Activated naive CD4-positive, alpha-beta T cell treated with anti-CD3 and anti-CD28 coated beads, Interleukin-2, amount 50 U/mL, for 24 hours (primary cell): ENCODE results near the gene SH3BGR.
"Not testable (repeated sequence)": the region's sequence is repeated elsewhere in the genome, so short reads cannot be mapped to it uniquely, and the experiment has no call there.

Experiments used
- H3K27ac Mint-ChIP-seq: one replicate; pipeline ENCODE4 v1.8.0; 2021; ENCODE audit warnings: mild to moderate bottlenecking, mixed read lengths
- H3K27me3 Mint-ChIP-seq: one replicate; pipeline ENCODE4 v1.8.0; 2021; ENCODE audit warnings: mixed read lengths
- H3K36me3 Mint-ChIP-seq: one replicate; pipeline ENCODE4 v1.8.0; 2021; ENCODE audit warnings: mixed read lengths
- H3K4me1 Mint-ChIP-seq: one replicate; pipeline ENCODE4 v1.8.0; 2021; ENCODE audit warnings: mixed read lengths
- H3K4me3 Mint-ChIP-seq: one replicate; pipeline ENCODE4 v1.8.0; 2021; ENCODE audit warnings: mild to moderate bottlenecking, mixed read lengths
- H3K9me3 Mint-ChIP-seq: one replicate; pipeline ENCODE4 v1.8.0; 2021; ENCODE audit warnings: mixed read lengths

The SH3BGR gene

DNA sequence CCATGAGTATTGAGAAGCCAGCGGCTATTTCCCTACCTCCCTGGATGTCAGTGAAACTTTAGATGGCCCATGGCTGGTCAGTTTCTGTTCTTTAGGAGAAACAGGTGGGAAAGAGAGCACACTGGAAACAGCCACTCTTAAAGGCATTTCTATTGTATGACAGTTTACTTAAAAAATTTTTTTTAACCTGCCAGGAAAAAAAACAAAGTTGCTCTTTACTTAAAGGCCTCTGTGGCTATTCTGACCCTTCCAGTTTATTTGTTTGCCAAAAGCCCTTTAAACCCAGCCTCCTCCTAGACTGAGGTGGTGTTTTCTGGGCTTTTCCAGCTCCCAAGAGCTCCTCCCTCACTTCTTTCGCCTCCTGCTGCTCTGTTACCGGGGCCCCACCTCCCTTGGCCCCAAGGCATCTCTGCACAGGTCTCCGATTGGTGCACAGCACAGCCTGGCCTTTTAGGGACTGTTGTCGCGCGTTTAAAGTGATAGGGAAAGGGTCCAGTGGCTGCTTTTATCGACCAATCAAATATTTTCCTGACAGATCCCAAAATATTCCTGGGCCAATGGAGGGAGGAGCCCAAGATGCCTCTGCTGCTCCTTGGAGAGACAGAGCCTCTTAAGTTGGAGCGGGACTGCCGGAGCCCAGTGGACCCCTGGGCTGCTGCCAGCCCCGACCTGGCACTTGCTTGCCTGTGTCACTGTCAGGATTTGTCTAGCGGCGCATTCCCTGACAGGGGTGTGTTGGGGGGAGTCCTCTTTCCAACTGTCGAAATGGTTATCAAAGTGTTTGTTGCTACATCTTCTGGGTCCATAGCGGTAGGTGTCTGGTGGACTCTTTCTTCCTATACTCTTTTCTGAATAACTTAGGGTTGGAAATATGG, at the start of gene SH3BGR:
SH3BGR (plus strand) TSS at position 639 of the 875 bp plus-strand sequence; CDS start at position 766, 127 bp downstream.
- no peak within 1 kb of the TSS for H3K4me3 Mint-ChIP-seq
- no peak within 1 kb of the TSS for H3K27ac Mint-ChIP-seq
- H3K27me3 Mint-ChIP-seq, result no peaks in the 10 kb centered on the region
- H3K36me3 Mint-ChIP-seq, result no peaks in the 10 kb centered on the region
- H3K4me1 Mint-ChIP-seq, result peaks cover 2% of the 10 kb centered on the region
- no peaks in the 10 kb centered on the region for H3K9me3 Mint-ChIP-seq

DNA sequence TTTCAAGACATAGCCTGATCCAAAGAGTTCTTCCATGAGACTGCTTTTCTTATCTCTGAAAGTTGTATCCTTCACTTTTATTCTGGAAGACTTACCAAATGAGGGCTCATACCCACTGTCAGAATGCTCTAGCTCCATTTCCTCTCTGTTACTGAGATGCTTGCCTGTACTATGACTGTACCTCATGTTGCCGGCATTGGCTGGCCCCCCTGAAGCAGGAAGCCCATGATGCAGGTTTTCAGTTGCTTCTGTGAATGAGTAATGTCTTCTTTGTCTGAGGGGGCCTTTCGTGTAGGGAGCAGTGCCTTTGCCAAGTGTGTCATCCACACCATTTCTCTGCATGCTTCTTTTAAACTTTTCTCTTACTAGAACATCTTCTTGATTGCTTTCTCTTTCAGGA, 45.7 kb upstream of the SH3BGR start:
- no peaks in the 10 kb centered on the region for H3K27me3 Mint-ChIP-seq
- no peaks in the 10 kb centered on the region for H3K4me1 Mint-ChIP-seq
- H3K36me3 Mint-ChIP-seq, result peaks cover 18% of the 10 kb centered on the region
- no peak overlapping the region for H3K27ac Mint-ChIP-seq
- H3K9me3 Mint-ChIP-seq, result peaks cover 6% of the 10 kb centered on the region
- H3K4me3 Mint-ChIP-seq, result no peak overlapping the region

DNA sequence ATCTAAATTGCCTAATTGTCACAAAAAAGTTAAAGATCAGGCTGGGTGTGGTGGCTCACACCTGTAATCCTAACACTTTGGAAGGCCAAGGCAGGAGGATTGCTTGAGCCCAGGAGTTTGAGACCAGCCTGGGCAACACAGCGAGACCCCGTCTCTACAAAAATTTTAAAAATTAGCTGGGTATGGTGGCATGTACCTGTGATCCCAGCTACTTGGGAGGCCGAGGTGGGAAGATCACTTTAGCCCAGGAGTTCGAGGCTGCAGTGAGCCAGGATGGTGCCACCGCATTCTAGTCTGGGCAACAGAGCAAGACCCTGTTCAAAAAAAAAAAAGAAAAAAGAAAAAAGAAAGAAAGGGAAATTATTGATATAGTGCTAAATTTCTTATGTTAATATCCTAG, 32.6 kb upstream of the SH3BGR start:
- not testable (repeated sequence) for H3K27me3 Mint-ChIP-seq, H3K4me1 Mint-ChIP-seq, H3K36me3 Mint-ChIP-seq, H3K27ac Mint-ChIP-seq, H3K4me3 Mint-ChIP-seq, H3K9me3 Mint-ChIP-seq

DNA sequence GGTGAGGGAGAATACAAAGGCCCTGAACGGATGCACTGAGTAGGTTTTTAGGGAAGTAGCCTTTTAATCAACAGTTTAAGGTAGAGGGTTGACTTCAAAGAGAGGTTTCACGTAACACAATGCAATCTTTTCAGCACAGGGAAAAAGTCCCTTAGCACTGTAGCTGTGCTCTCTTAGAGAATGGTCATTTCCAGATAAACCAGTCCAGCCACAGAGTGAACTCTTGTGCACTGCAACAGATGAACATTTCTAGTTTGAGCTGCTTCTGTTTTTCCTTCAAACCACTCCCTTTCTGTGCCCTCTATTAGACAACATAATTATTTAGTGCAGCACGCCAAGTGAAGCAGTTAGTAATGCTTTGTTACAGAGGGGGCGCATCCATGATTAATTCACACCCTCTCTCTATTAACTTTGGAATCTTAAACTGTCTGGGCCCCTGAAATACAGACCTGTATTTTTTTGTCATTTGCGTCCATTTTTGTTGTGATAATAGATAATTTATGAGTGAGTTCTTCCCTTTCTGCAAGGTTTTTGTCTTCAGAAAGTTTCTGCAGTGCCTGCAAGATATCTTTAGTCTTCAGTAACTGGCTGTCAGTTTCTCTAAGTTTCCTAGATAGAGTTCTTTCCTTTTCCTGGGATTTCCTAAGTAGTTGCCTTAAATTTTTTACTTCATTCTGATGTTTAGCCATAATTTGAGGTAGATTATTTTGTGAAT, 29.1 kb upstream of the SH3BGR start:
- H3K4me3 Mint-ChIP-seq, result no peak overlapping the region
- H3K4me1 Mint-ChIP-seq, result no peaks in the 10 kb centered on the region
- H3K36me3 Mint-ChIP-seq, result peaks cover 2% of the 10 kb centered on the region
- H3K27me3 Mint-ChIP-seq, result no peaks in the 10 kb centered on the region
- H3K9me3 Mint-ChIP-seq, result no peaks in the 10 kb centered on the region
- H3K27ac Mint-ChIP-seq, result no peak overlapping the region

DNA sequence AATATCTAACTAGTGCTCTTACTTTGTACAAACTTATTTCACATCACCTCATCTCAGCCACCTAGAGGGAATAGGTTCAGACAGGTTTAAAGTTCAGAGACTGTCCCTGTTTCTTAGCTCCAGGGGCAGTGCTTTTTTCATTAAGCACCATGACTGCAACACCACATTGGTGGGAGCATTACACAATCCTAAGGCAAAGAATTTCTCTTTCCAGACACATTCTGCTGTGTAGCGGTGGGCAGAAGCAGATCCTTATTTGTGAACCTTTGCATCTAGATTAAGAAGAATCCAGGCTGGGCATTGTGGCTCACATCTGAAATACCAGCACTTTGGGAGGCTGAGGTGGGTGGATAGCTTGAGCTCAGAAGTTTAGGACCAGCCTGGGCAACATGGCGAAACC, 22.3 kb upstream of the SH3BGR start:
- H3K36me3 Mint-ChIP-seq, result no peaks in the 10 kb centered on the region
- H3K27ac Mint-ChIP-seq, result no peak overlapping the region
- H3K9me3 Mint-ChIP-seq, result no peaks in the 10 kb centered on the region
- no peak overlapping the region for H3K4me3 Mint-ChIP-seq
- H3K4me1 Mint-ChIP-seq, result no peaks in the 10 kb centered on the region
- peaks cover 4% of the 10 kb centered on the region for H3K27me3 Mint-ChIP-seq

DNA sequence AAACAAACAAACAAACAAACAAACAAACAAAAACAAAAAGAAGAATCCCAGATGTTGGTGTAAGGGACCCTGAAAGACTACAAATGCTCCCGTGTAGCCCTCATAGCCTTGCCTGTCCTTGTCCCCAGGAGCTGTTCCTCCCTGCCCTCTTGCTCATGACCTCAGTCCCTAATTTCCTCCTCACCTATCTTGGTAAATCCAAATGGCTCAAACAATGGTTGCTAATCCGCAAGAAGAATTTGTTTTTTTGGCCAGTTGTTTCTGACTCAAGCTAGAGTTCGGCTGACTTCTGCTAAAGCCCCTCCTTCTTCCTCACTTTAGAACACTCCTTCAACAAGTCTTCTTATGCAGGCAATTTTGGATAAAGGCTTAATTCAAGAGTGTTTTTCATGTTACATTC, 21.8 kb upstream of the SH3BGR start:
- Mint-ChIP-seq H3K9me3 (no peaks in the 10 kb centered on the region), H3K36me3 (no peaks in the 10 kb centered on the region), H3K27ac (no peak overlapping the region), H3K27me3 (peaks cover 4% of the 10 kb centered on the region), H3K4me3 (no peak overlapping the region), H3K4me1 (no peaks in the 10 kb centered on the region)

DNA sequence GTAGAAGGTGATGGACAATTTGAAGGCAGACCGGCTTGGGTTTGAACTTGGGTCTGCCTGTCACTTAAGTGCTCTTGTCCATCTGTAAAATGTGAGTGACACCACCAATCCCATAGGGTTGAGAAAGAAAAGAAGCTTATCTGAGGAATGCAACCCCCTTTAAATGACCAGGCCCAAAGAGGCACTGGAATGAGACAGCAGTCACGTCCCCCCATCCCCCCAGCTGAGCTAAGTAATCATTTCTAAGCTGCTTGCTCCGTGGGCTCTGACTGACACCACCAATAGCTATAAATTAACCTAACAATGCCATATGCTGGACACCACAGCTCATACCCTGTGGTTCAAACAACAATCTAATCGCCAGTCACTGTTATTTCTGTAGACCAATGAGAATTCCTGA, 21.3 kb upstream of the SH3BGR start:
- Mint-ChIP-seq H3K36me3 (no peaks in the 10 kb centered on the region), H3K27ac (no peak overlapping the region), H3K4me3 (no peak overlapping the region), H3K27me3 (peaks cover 4% of the 10 kb centered on the region), H3K9me3 (no peaks in the 10 kb centered on the region), H3K4me1 (no peaks in the 10 kb centered on the region)

DNA sequence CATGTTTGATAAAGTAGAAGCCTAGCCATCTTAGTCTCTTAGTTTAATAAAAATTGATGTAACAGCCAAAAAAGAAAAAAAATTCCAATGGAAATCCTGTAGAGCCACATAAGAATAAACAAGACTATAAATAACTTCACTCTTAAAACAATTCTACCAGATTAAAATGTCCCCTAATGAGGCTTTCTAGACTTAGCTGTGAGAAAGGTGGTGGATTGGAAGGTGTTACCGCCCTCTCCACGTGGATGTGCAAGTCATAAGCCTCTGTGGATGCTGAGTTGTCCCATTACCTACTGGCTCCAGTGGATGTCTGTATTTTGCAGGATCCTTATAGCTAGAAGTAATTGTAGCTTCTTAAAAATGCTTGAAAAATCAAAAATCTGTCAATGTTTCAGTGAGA, 20.8 kb upstream of the SH3BGR start:
- Mint-ChIP-seq H3K4me3 (no peak overlapping the region), H3K27me3 (peaks cover 4% of the 10 kb centered on the region), H3K4me1 (no peaks in the 10 kb centered on the region), H3K27ac (no peak overlapping the region), H3K9me3 (no peaks in the 10 kb centered on the region), H3K36me3 (no peaks in the 10 kb centered on the region)

DNA sequence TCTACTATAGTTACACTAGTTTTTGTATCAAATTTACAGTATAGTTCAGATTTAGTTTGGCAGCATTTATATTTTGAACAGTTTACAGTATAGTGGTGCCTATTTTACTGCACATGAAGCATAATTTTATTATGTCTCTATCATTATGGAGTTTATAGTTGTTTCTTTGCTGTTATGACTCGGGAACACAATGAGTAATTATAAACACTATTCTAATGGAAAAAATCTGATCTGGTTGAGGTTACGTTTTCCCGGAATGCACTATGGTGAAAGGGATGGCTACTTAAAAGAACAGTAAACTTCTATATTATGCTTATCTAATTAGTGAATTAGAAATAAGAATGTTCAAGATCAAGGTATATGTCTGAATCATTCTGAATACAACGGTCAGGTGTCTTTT, 16.8 kb upstream of the SH3BGR start:
- H3K27me3 Mint-ChIP-seq, result peaks cover 12% of the 10 kb centered on the region
- H3K36me3 Mint-ChIP-seq, result no peaks in the 10 kb centered on the region
- no peaks in the 10 kb centered on the region for H3K9me3 Mint-ChIP-seq
- H3K27ac Mint-ChIP-seq, result no peak overlapping the region
- H3K4me1 Mint-ChIP-seq, result no peaks in the 10 kb centered on the region
- H3K4me3 Mint-ChIP-seq, result no peak overlapping the region

DNA sequence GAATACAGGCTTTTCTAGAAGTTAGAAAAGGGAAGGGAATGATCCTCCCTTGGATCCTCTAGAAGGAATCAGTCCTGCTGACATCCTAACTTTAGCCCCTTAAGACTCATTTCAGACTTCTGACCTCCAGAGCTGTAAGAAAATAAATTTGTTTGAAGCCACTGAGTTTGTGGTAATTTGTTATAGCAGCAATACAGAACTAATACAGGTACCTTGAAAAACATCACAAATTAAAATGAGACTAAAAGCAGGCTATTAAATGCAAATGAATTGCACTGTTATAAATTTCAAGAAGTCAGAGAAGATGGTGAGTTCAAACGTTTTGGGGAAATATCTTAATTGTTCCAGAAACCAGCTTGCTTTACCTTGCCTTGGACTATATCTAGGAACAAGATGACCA, 12.5 kb upstream of the SH3BGR start:
- Mint-ChIP-seq H3K27me3 (peaks cover 13% of the 10 kb centered on the region), H3K4me1 (no peaks in the 10 kb centered on the region), H3K27ac (no peak overlapping the region), H3K36me3 (no peaks in the 10 kb centered on the region), H3K9me3 (no peaks in the 10 kb centered on the region), H3K4me3 (no peak overlapping the region)

DNA sequence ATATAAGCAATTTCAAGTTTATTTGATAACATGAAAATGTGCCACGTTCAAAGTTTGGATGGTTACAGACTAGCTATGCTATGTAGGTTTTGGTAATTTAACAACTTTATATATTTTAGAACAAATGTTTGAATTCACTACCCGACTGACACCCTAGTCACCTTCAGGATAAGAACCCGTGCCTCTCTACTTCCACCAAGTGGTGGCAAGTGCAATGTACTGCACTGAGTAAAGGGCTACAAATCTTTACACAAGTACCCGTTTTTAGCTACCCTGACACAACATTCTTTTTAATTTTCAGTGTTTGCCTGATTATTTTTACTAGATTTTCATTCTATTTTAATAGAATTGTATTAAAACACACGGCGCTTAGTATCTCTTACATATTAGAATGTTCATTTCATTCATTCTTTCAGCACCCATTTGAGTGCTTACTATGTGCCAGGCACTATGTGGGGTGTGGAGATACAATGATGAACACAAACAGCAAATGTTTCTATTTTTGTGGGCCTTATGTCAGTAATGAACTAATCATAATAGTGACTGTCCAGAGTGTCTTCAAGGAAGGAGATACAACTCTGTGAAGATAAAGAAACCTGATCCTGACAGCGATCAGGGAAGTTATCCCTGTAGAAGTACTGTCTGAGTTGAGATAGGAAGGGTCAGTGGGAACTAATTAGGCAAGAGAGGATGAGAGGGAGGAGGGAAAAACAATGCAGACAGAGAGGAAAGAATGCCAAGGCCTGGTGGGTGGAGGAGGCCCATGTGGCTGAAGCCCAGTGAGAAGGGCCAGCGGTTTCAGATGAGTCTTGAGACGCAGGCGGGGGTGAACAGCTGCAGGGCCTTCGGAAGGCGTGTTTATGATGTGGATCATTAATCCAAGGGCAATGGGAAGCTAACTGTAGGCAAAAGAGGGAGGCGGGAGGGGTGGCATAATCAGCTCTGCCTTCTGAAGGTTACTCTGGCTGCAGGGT, 10.0 kb upstream of the SH3BGR start:
- H3K27ac Mint-ChIP-seq, result no peak overlapping the region
- no peaks in the 10 kb centered on the region for H3K9me3 Mint-ChIP-seq
- H3K27me3 Mint-ChIP-seq, result peaks cover 13% of the 10 kb centered on the region
- peaks cover 16% of the 10 kb centered on the region for H3K4me1 Mint-ChIP-seq
- no peaks in the 10 kb centered on the region for H3K36me3 Mint-ChIP-seq
- H3K4me3 Mint-ChIP-seq, result no peak overlapping the region

DNA sequence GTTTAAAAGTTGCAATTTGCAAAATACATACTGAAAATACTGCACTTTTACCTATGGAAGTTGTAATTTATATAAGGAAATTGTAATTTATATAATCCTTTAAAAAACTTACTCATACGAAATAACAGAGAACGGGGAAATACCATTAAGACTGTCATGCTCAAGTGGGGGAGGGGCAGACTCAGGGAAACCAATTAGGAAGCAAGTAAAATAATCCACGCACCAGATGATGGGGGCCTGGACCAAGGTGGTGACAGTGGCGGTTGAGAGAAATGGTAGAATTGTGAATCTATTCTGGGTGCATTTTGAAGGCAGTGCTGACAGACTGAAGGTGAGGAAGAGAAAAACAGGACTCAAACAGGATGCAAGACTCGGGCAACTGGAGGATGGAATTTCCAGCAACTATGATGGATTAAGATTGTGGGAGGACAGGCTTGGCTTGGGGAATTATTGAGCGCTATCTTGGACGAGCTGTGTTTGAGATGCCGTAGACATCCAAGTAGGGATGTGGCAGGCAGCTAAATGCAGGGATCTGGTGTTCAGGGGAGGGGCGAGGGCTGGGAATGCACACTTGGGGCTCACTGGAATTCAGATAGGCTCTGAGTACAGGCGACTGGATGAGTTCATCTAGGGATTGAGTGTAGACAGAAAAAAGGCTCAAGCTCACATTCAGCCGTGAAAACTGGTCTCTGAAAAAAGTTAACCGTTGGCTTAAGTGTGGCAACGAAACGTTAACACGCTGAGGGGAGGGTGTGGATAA, 7.2 kb upstream of the SH3BGR start:
- Mint-ChIP-seq H3K4me1 (peaks cover 16% of the 10 kb centered on the region), H3K27me3 (peaks cover 6% of the 10 kb centered on the region), H3K9me3 (no peaks in the 10 kb centered on the region), H3K36me3 (no peaks in the 10 kb centered on the region), H3K27ac (peak overlapping the region; percentile 93), H3K4me3 (peak overlapping the region; percentile 96)

DNA sequence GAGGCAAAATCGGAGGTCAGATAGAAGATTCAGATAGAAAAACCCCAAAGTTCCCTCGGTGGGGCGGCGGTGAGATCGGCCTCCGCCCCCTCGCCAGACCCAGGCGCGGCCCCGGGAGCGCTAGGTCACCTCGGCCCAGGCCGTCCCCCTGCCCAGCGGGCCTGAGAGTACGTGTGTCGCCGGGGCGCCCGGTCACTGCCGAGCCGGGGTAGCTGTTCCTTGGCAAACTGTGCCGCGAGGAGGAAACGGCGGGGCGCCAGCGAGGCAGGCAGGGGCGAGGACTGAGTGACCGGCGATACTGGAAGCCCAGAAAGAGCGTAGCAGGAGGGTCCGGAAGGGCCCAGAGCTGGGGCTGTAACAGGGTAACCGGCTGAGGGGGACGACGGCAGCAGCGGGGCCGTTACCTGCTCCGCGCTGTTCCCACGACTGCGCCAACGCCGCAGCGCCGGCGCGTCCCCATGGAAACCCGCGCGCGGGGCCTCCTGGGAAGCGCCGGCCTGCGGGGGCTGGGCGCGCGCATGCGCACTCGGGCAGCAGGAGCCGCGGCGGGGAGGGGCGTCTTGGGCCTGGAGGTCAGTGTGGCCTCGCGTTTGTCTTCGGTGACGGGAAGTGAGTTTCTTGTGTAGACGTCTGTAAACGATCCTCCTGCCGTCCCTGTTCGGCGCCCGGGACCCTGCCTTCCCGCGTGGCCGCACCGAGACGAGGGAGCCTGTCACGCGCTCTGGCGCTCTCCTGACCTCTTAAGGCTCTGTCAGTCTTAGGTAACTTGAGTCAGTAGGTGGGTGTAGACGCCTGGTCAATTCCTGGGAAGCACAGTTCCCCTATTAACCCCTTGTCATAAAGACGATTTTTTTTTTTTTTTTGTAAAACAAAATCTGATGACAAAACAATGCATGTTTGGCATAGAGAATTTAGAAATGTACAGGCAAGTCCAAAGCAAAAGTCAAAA, 6.2 kb upstream of the SH3BGR start, which contains the start of gene LCA5L:
LCA5L (minus strand) TSS at position 458 of the 949 bp plus-strand sequence. CDS start 17,285 bp downstream, outside the sequence.
- Mint-ChIP-seq H3K4me1 (peaks cover 16% of the 10 kb centered on the region), H3K4me3 (peak within 1 kb of the TSS; percentile 96), H3K27ac (peak within 1 kb of the TSS; percentile 97), H3K36me3 (no peaks in the 10 kb centered on the region), H3K27me3 (peaks cover 4% of the 10 kb centered on the region), H3K9me3 (no peaks in the 10 kb centered on the region)

DNA sequence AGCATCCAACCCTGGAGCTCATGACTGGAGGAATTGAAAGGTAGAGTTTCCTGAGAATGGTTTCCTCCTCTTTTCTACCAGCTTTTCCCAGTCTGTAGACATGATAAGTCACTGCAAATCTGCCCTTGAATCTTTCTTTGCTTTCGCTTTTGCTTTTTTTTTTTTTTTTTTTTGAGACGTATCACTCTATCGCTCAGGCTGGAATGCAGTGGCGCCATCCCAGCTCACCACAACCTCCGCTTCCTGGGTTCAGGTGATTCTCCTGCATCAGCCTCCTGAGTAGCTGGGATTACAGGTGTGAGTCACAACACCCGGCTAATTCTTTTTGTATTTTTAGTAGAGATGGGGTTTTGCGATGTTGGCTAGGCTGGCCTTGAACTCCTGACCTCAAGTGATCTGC, 4.5 kb upstream of the SH3BGR start:
- Mint-ChIP-seq H3K36me3 (no peaks in the 10 kb centered on the region), H3K27ac (no peak overlapping the region), H3K27me3 (peaks cover 3% of the 10 kb centered on the region), H3K9me3 (no peaks in the 10 kb centered on the region), H3K4me3 (peak overlapping the region; percentile 44), H3K4me1 (peaks cover 16% of the 10 kb centered on the region)
